ENCODE data around the gene CYP4F12. TPM values are rescaled to one million over a fixed set of nuclear protein-coding genes. Genes with fewer than 3 reads are reported as not detected.

Gene CYP4F12, protein sequence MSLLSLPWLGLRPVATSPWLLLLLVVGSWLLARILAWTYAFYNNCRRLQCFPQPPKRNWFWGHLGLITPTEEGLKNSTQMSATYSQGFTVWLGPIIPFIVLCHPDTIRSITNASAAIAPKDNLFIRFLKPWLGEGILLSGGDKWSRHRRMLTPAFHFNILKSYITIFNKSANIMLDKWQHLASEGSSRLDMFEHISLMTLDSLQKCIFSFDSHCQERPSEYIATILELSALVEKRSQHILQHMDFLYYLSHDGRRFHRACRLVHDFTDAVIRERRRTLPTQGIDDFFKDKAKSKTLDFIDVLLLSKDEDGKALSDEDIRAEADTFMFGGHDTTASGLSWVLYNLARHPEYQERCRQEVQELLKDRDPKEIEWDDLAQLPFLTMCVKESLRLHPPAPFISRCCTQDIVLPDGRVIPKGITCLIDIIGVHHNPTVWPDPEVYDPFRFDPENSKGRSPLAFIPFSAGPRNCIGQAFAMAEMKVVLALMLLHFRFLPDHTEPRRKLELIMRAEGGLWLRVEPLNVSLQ
- total RNA-seq (1 to 10 TPM; 1.8 to 5.2 (median 3.1) TPM), polyA plus RNA-seq (1 to 10 TPM; 1.1 to 8.9 TPM)
- long read RNA-seq, donor 1, partial matches to known transcripts: 1 of 9 reads
- long read RNA-seq, donor 1, other reads (novel, unspliced or antisense): 6 of 9 reads
- long read RNA-seq, donor 2, partial matches to known transcripts: 0 of 6 reads
- long read RNA-seq, donor 2, other reads (novel, unspliced or antisense): 4 of 6 reads
- long read RNA-seq, donor 3, partial matches to known transcripts: 1 of 6 reads
- long read RNA-seq, donor 3, other reads (novel, unspliced or antisense): 3 of 6 reads

DNA sequence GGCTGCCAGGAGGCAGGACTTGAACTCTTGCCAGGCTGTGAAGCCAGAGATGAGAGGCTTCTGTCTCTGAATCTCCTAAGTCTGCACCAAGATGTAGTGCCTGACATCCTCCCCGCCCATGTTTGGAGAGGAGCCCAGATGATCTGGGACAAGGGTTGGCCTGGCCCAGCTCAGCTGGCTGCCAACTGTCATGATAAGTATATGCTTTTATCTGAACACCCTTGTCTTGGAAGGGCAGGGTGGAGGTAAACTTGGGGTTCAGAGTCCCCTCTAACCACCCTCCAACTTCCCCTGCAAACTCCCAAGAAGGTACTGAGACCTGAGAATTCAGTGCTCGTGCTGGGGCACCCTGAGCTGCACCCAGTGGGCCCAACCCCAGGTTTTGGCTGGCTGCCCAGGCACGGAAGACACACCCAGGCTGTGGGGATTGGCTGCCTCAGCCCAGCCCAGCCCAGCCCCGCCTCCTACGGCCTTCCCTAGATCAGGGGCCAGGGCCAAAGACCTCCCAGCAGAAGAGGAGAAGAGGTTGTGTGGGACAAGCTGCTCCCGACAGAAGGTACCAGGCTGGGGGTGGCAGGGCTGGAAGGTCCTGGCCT is at the start of gene CYP4F12:
TSS of gene CYP4F12 (plus strand) at position 508 of the 596 bp plus-strand sequence. CDS start 443 bp downstream, outside the sequence.
- H3K27me3 ChIP-seq: peaks cover 0 to 5% (median 0%) of the 10 kb centered on the region in 9 donors
- intact Hi-C loops (cut with DNase I): loop anchor here in 3 of 10 donors (2.0 to 10.0 kb wide), 3 partner anchors 102 to 105 kb away; no protein-coding TSS in a partner anchor
- 8 to 29% (median 17%) methylated on average over 3 to 6 of the region's 6 CpGs for WGBS, 4 donors

DNA sequence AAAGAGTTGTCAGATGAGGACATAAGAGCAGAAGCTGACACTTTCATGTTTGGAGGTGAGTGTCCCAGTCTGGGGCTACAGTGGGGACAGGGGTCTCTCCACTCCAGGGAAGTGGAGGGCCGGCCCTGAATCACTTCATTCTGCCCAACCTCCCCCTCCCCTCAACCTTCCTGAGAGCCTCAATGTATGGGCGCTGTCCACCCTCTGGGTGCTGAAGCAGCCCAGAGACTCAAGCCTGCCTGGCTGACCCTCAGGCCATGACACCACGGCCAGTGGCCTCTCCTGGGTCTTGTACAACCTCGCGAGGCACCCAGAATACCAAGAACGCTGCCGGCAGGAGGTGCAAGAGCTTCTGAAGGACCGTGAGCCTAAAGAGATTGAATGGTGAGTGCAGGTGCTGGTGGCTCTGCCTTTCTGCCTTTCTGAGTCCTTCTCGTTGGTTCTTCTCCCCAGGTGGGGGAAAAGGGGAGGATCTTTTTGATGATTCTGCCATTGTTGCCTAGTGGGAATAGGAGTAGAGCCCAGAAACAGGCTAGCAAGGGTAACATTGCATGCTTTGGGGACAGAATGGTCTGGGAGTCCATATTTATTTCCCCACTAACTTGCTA is 49.1 kb upstream of the CYP4F12 start:
- ATAC-seq (peak in 1 of 4 donors; percentile 36), DNase-seq (no peak)
- Histone ChIP-seq H3K4me1 (no peaks in the 10 kb centered on the region), H3K27ac (no peak overlapping the region), H3K4me3 (no peak overlapping the region), H3K36me3 (no peaks in the 10 kb centered on the region), H3K27me3 (peaks cover 0 to 41% (median 6%) of the 10 kb centered on the region in 9 donors), H3K9me3 (peaks cover 0 to 3% (median 0%) of the 10 kb centered on the region in 12 donors)
- 7 to 10% (median 8%) methylated on average over 8 to 9 of the region's 9 CpGs for whole genome bisulfite sequencing, 4 donors
- TF ChIP-seq POLR2A (IDR thresholded peaks at IDR 0.05): no peak
- intact Hi-C loops (cut with DNase I): no loop called here

More for the DNA sequence above, at the start of gene CYP4F12:
- DNase-seq (peak; percentile 83 to 94 (median 89)), ATAC-seq (peak; percentile 95 to 99 (median 98))
- Histone ChIP-seq H3K36me3 (no peaks in the 10 kb centered on the region), H3K9me3 (no peaks in the 10 kb centered on the region), H3K4me3 (peak within 1 kb of the TSS in 10 of 12 donors; percentile 7 to 49 (median 36)), H3K4me1 (peaks cover 0 to 20% (median 10%) of the 10 kb centered on the region in 12 donors), H3K27ac (peak within 1 kb of the TSS in 11 of 12 donors; percentile 9 to 78 (median 60))
- TF ChIP-seq, protein P1, sequence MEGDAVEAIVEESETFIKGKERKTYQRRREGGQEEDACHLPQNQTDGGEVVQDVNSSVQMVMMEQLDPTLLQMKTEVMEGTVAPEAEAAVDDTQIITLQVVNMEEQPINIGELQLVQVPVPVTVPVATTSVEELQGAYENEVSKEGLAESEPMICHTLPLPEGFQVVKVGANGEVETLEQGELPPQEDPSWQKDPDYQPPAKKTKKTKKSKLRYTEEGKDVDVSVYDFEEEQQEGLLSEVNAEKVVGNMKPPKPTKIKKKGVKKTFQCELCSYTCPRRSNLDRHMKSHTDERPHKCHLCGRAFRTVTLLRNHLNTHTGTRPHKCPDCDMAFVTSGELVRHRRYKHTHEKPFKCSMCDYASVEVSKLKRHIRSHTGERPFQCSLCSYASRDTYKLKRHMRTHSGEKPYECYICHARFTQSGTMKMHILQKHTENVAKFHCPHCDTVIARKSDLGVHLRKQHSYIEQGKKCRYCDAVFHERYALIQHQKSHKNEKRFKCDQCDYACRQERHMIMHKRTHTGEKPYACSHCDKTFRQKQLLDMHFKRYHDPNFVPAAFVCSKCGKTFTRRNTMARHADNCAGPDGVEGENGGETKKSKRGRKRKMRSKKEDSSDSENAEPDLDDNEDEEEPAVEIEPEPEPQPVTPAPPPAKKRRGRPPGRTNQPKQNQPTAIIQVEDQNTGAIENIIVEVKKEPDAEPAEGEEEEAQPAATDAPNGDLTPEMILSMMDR (IDR thresholded peaks at IDR 0.05): no peak
- peak in 1 of 2 donors; percentile 55 for TF ChIP-seq POLR2A (IDR thresholded peaks at IDR 0.05)

DNA sequence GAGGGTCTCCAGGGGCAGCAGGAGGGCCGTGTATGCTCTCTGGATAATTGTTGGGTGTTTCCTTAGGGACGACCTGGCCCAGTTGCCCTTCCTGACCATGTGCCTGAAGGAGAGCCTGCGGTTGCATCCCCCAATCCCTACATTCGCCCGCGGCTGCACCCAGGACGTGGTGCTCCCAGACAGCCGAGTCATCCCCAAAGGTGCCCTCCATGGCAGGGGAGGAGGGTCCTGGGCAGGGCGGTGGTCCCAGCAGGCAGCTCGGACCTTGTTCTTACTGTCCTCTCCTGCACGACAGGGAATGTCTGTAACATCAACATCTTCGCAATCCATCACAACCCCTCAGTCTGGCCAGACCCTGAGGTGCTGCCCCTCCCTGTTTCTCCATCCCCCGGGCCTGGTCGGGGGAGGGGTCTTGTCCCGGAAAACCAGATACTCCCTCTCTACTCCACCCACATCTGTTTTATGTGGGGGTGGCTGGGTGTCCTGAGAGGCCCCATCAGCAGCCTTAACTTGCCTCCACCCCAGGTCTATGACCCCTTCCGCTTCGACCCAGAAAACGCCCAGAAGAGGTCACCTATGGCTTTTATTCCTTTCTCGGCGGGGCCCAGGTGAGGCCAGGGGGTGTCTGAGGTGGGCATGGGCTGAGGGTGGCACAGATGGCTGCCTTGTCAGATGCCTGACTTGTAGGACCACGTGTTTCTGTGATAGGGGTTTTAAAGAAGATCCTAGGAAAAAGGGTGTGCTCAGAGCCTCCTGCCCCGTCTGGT is 44.5 kb upstream of the CYP4F12 start:
- WGBS, 4 donors: 50 to 59% (median 56%) methylated on average over 20 to 22 of the region's 22 CpGs
- H3K4me3 ChIP-seq: no peak overlapping the region
- DNase-seq: no peak
- H3K9me3 ChIP-seq: no peaks in the 10 kb centered on the region
- no peak for ATAC-seq
- H3K4me1 ChIP-seq: peaks cover 0 to 7% (median 0%) of the 10 kb centered on the region in 12 donors
- H3K36me3 ChIP-seq: no peaks in the 10 kb centered on the region
- H3K27me3 ChIP-seq: peaks cover 0 to 52% (median 6%) of the 10 kb centered on the region in 9 donors
- no peak overlapping the region for H3K27ac ChIP-seq
- intact Hi-C loops (cut with DNase I): loop anchor here (1.0 to 5.0 kb wide), 12 partner anchors 132 to 554 kb away; no protein-coding TSS in a partner anchor
- no peak for TF ChIP-seq POLR2A (IDR thresholded peaks at IDR 0.05)
- TF ChIP-seq, protein P1 (IDR thresholded peaks at IDR 0.05): no peak
